Keratinocyte (primary cell): ENCODE measurements around the gene PCGF3. TPM values are rescaled to one million over a fixed set of nuclear protein-coding genes. Genes with fewer than 3 reads are reported as not detected.

Source experiments
- DNase-seq: peaks from one replicate; pipeline ENCODE4 v3.0.0-alpha.2; 2011; ENCODE audit warnings: low read depth, missing footprints, low spot score
- FAIRE-seq: peaks from 2 replicates; lab custom pipeline; 2011; peaks lifted over from hg19 to GRCh38; lab: Jason Lieb, UNC
- H2AFZ ChIP-seq: 2 replicates; pipeline ENCODE4 v1.6.0; 2012; ENCODE audit warnings: low read length, control low read depth, inconsistent platforms; ENCODE audit not compliant: control insufficient read depth
- H3K27ac ChIP-seq: 2 replicates; pipeline ENCODE4 v1.5.1; 2011; ENCODE audit warnings: low read length; ENCODE audit not compliant: control insufficient read depth, insufficient read depth
- H3K27me3 ChIP-seq: 3 replicates; pipeline ENCODE4 v1.6.0; 2011; ENCODE audit warnings: low read length; ENCODE audit not compliant: control insufficient read depth, insufficient read depth; ENCODE audit errors: extremely low read depth
- H3K36me3 ChIP-seq, 2 experiments: 2 replicates in 1 of 2; 3 replicates in 1 of 2; pipeline ENCODE4 v1.5.1; 2011; ENCODE audit warnings: low read length in 2 of 2, mild to moderate bottlenecking in 1 of 2; ENCODE audit not compliant: control insufficient read depth in 2 of 2, insufficient read depth in 2 of 2; ENCODE audit errors: extremely low read depth in 1 of 2
- H3K4me1 ChIP-seq: 3 replicates; pipeline ENCODE4 v1.5.1; 2011; ENCODE audit warnings: low read length; ENCODE audit not compliant: control insufficient read depth, insufficient read depth; ENCODE audit errors: extremely low read depth
- H3K4me2 ChIP-seq: 3 replicates; pipeline ENCODE4 v1.6.0; 2011; ENCODE audit warnings: low read depth, low read length; ENCODE audit not compliant: control insufficient read depth, insufficient read depth; ENCODE audit errors: extremely low read depth
- H3K4me3 ChIP-seq, 3 experiments: fragments of 200-600 bp in 1 of 3; sonication (generic) in 1 of 3; 2 replicates in 2 of 3; 3 replicates in 1 of 3; pipeline ENCODE4 v1.5.1; 2011 to 2016; ENCODE audit warnings: low read length in 3 of 3, mild to moderate bottlenecking in 3 of 3, control low read depth in 2 of 3, inconsistent platforms in 1 of 3, low read depth in 1 of 3, mixed read lengths in 1 of 3, mixed run types in 1 of 3, moderate library complexity in 1 of 3; ENCODE audit not compliant: control insufficient read depth in 2 of 3, insufficient read depth in 2 of 3; ENCODE audit errors: extremely low read depth in 1 of 3
- H3K79me2 ChIP-seq: 2 replicates; pipeline ENCODE4 v1.6.0; 2012; ENCODE audit warnings: low read length; ENCODE audit not compliant: control insufficient read depth, insufficient read depth
- H3K9ac ChIP-seq: 3 replicates; pipeline ENCODE4 v1.6.0; 2011; ENCODE audit warnings: low read length; ENCODE audit not compliant: control insufficient read depth, insufficient read depth; ENCODE audit errors: extremely low read depth
- H3K9me1 ChIP-seq: 3 replicates; pipeline ENCODE4 v1.6.0; 2011; ENCODE audit warnings: low read length; ENCODE audit not compliant: control insufficient read depth, insufficient read depth; ENCODE audit errors: extremely low read depth
- H3K9me3 ChIP-seq: 2 replicates; pipeline ENCODE4 v1.5.1; 2012; ENCODE audit warnings: low read depth, low read length; ENCODE audit not compliant: control insufficient read depth
- H4K20me1 ChIP-seq: 3 replicates; pipeline ENCODE4 v1.6.0; 2011; ENCODE audit warnings: low read length; ENCODE audit not compliant: control insufficient read depth, insufficient read depth; ENCODE audit errors: extremely low read depth
- CTCF ChIP-seq, 3 experiments: IDR thresholded peaks in 1 of 3; conservative IDR thresholded peaks in 1 of 3; optimal IDR thresholded peaks in 1 of 3; 2 replicates in 2 of 3; 3 replicates in 1 of 3; pipeline versions ENCODE3 to v1.5.1; 2011; ENCODE audit warnings: low read length in 3 of 3, mild to moderate bottlenecking in 3 of 3, moderate library complexity in 2 of 3, control low read depth in 1 of 3, inconsistent platforms in 1 of 3; ENCODE audit not compliant: insufficient read depth in 2 of 3; ENCODE audit errors: extremely low read depth in 1 of 3
- EZH2 ChIP-seq: IDR thresholded peaks from one replicate; pipeline ENCODE4 v1.6.1; 2012; ENCODE audit warnings: inconsistent platforms, mild to moderate bottlenecking, low read length, moderate library complexity
- dilution Hi-C: fragments of 300-500 bp; cut with MboI; formaldehyde crosslinking; loops from one replicate; pipeline ENCODE4 v1.7.0; 2020; ENCODE audit warnings: low sequenced_read_pairs; ENCODE audit not compliant: extremely low pct_ligation_motif_present
- polyA plus RNA-seq, 5 experiments: library from polyadenylated mRNA; depleted of rRNA in 3 of 5; stranded (reverse) in 3 of 5; stranded (forward) in 1 of 5; unstranded in 1 of 5; fragments of >200 nt; gene quantifications; 1 replicate in 1 of 5; 2 replicates in 3 of 5; 3 replicates in 1 of 5; pipeline versions ENCODE4 v1.2.1 to v1.2.3, GENCODE V29; 2011 to 2012; ENCODE audit warnings: missing spikeins in 2 of 5, low read depth in 1 of 5, low replicate concordance in 1 of 5

PCGF3 gene
- polyA plus RNA-seq, 1 donor (not counting 4 experiments of a cell fraction or from before 2014, with no cell fraction given), result 40.1 TPM

GRCh38 chr4:725391-726234, 20.0 kb downstream of the PCGF3 start:
- H3K27ac ChIP-seq, result no peak overlapping the region
- H4K20me1 ChIP-seq, result peaks cover 9% of the 10 kb centered on the region
- H3K9ac ChIP-seq, result no peak overlapping the region
- TF ChIP-seq EZH2 (no peak), CTCF (optimal IDR thresholded peaks at IDR 0.05 in 1 of 3, IDR thresholded peaks at IDR 0.05 in 1 of 3, conservative IDR thresholded peaks at IDR 0.05 in 1 of 3; ENCODE audit: extremely low read depth in 1 of 3, insufficient read depth in 2 of 3, low read length in 3 of 3) (no peak)
- H2AFZ ChIP-seq, result no peak overlapping the region
- FAIRE-seq (no peak), DNase-seq (no peak)
- H3K27me3 ChIP-seq, result no peaks in the 10 kb centered on the region
- peaks cover 67% of the 10 kb centered on the region for H3K79me2 ChIP-seq
- H3K9me1 ChIP-seq, result peaks cover 2% of the 10 kb centered on the region
- H3K9me3 ChIP-seq, result no peaks in the 10 kb centered on the region
- no peak overlapping the region for H3K4me3 ChIP-seq
- peaks cover 14% of the 10 kb centered on the region for H3K4me1 ChIP-seq
- dilution Hi-C loops, result no loop called here
- H3K4me2 ChIP-seq, result no peak overlapping the region
- H3K36me3 ChIP-seq, result peaks cover 4 to 10% of the 10 kb centered on the region in 2 experiments

GRCh38 chr4:726235-726787, 20.7 kb downstream of the PCGF3 start:
- dilution Hi-C loops, result no loop called here
- Histone ChIP-seq H3K4me2 (no peak overlapping the region), H3K79me2 (peaks cover 67% of the 10 kb centered on the region)

More at GRCh38 chr4:726235-726787, 20.7 kb downstream of the PCGF3 start:
- H3K27ac ChIP-seq, result no peak overlapping the region
- FAIRE-seq, result no peak
- peaks cover 5% of the 10 kb centered on the region for H4K20me1 ChIP-seq
- no peak for TF ChIP-seq EZH2
- no peak for TF ChIP-seq CTCF (optimal IDR thresholded peaks at IDR 0.05 in 1 of 3, IDR thresholded peaks at IDR 0.05 in 1 of 3, conservative IDR thresholded peaks at IDR 0.05 in 1 of 3; ENCODE audit: extremely low read depth in 1 of 3, insufficient read depth in 2 of 3, low read length in 3 of 3)
- no peak overlapping the region for H2AFZ ChIP-seq
- no peak overlapping the region for H3K9ac ChIP-seq
- H3K9me3 ChIP-seq, result no peaks in the 10 kb centered on the region
- H3K4me3 ChIP-seq, result no peak overlapping the region
- peaks cover 2% of the 10 kb centered on the region for H3K9me1 ChIP-seq
- H3K4me1 ChIP-seq, result peaks cover 7% of the 10 kb centered on the region
- H3K27me3 ChIP-seq, result no peaks in the 10 kb centered on the region
- no peak for DNase-seq
- peaks cover 4 to 16% of the 10 kb centered on the region in 2 experiments for H3K36me3 ChIP-seq
